GM21423 (cell line): ENCODE results near the gene LRRTM4.
"Not testable (repeated sequence)": the region's sequence is repeated elsewhere in the genome, so short reads cannot be mapped to it uniquely, and the experiment has no call there.

Source experiments
- ATAC-seq: cut with Tn5 transposase; IDR thresholded peaks from one replicate; pipeline ENCODE4 v1.9.1; 2021; ENCODE audit warnings: mild to moderate bottlenecking, moderate library complexity; ENCODE audit not compliant: unreplicated experiment

The LRRTM4 gene

DNA sequence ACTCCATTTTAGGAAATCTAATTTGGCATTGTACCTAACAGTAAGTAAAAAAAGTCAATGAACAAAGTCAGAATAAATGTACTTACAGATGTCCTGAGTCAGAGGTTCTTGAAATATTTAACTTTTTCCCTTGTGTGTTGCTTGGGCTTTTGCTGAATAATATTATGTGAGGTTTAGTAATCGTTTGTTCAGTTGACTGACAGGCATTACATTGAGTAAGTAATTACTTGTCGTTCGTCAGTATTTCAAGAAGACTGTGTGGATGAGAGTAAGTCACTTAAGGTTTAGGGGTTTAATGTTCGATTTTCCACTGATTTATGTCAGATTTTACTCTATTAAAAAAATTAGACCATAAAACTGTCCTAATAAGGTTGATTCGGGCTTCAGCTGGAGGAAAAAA is 342.9 kb downstream of the LRRTM4 start:
- no peak for ATAC-seq

DNA sequence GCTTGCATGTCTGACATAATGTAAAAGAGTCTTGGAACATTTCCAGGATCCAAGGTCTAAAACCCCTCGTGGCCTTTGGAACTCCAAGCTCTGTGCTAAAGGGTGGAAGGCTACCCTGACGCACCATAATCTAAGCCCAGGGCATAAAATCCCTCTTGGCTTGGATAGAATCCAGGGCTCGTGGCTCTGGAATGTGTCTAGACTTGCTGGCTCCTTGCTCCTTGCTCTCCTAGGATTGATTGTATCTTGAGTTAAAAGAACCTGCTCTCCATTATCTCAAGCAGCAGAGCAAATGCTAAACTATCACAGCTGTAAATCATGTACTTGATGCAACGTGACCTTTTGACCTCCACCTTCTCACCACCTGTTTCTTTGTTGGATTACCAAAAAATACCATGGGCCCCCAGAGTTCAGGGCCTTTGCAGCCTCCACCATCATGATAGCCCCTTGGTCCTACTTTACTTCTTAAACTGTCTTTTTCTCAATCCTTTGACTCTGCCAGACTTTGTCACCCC is 346.9 kb downstream of the LRRTM4 start:
- not testable (repeated sequence) for ATAC-seq

DNA sequence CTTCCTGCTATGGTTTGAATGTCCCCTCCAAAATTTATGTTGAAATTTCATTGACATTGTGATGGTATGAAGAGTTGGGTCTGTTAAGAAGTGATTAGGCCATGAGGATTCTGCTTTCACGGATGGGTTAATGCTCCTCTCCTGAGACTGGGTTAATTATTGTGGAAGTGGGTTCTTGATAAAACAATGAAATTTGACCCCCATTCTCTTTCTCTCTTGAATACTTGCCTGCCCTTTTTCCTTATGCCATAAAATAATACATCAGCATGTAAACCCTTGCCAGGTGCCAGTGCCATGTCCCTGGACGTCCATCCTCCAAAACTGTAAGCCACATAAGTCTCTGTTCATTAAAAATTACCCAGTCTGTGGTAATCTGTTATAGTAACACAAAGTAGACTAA is 352.8 kb downstream of the LRRTM4 start:
- no peak for ATAC-seq

- not testable (repeated sequence) for ATAC-seq
These were observed 358.2 kb downstream of the LRRTM4 start for GRCh38 chr2:77164021-77164420.

GRCh38 chr2:77161009-77161408 is 361.2 kb downstream of the LRRTM4 start:
- no peak for ATAC-seq

- no peak for ATAC-seq
These were observed 365.6 kb downstream of the LRRTM4 start for GRCh38 chr2:77156599-77156998.

DNA sequence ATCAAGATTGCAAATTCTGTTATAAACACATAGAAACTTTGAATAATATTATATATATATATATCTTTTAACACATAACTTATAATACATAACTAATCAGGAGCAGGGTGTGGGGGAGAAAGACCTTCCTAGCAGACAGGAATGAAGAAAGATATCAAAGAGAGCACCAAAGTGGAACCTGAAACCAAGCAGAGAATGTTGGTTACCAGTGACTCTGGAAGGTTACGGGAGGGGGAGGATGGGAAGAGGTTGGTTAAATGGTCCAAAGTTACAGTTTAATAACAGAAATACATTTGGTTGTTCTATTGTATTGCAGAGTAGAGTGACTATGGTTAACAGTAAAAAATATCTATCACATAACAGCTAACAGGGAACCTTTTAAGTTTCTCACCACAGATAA is 366.7 kb downstream of the LRRTM4 start:
- no peak for ATAC-seq

- ATAC-seq: no peak
These were observed 372.6 kb downstream of the LRRTM4 start for GRCh38 chr2:77149565-77149964.

DNA sequence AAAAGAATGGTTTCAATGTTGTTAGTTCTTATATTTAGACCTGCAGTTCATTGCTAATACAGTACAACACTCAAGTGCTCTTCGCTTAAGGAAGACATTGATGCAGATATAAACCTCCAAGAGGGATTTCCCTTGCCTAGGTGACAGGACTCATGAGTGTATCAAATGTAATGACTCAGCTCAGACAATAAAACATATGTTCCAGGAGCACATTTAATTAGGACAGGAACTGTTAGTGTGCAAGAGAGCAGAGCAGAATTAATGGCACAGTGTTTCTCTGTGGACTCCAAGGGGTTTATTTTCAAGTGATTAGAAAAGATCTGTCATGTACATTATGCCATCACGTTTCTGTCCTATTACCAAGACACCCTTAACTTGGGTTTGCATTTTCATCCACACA is 375.0 kb downstream of the LRRTM4 start:
- ATAC-seq: no peak

DNA sequence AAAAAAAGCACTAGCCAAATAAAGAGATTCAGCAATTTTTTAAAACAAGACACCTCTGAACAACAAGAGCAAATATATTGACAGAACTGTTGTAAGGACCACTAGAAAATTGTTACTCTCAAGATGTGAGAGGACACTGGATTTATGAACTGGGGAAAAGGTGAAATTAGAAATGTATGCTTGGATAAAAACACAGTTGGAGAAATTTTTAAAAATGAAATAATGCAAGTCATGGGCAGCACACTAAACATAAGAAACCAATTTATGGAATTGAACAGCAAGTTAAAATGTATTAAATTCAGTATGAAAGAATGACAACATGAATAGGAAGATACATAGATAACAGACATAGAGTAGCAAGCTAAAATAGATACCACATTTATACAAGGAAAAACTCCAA is 377.4 kb downstream of the LRRTM4 start:
- no peak for ATAC-seq

GRCh38 chr2:77142141-77142540 is 380.0 kb downstream of the LRRTM4 start:
- no peak for ATAC-seq

DNA sequence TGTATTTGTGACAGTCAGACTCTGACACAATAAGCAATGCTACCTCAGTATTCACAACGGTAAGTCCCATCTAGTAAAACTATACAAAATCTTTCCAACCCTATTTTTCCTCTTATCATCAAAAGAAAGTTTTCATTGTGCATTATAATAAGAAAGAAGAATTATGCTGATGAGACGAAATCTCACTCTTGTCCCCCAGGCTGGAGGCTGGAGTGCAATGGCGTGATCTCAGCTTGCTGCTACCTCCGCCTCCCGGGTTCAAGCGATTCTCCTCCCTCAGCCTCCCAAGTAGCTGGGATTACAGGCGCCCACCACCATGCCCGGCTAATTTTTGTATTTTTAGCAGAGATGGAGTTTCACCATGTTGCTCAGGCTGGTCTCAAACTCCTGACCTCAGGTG is 393.7 kb downstream of the LRRTM4 start:
- not testable (repeated sequence) for ATAC-seq

- ATAC-seq: no peak
These were observed 394.8 kb downstream of the LRRTM4 start for GRCh38 chr2:77127345-77127744.

GRCh38 chr2:77121518-77121917 is 400.7 kb downstream of the LRRTM4 start:
- ATAC-seq: no peak

GRCh38 chr2:77119333-77119732 is 402.8 kb downstream of the LRRTM4 start:
- no peak for ATAC-seq

- ATAC-seq: no peak
These were observed 413.3 kb downstream of the LRRTM4 start for GRCh38 chr2:77108915-77109314.

GRCh38 chr2:77105008-77105407 is 417.2 kb downstream of the LRRTM4 start:
- ATAC-seq: no peak

- no peak for ATAC-seq
These were observed 417.6 kb downstream of the LRRTM4 start for GRCh38 chr2:77104554-77104953.

DNA sequence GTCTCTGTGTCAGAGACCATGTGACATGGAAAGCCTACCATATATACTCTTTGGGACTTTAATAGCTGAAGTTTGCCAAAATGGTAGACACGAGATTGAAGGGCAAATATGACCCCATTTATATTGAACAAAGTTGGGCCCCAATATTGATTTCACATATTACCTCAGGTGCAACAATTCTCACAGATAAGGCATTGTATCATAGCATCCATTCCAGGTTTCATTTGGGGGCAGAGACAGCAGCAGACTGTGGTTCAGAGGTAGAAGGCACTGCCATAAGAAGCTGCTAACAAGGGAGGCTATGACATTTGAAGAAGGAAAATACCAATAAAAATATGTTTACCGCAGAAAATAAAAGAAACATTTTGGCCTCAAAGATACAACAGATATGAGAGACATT is 419.2 kb downstream of the LRRTM4 start:
- ATAC-seq: no peak

DNA sequence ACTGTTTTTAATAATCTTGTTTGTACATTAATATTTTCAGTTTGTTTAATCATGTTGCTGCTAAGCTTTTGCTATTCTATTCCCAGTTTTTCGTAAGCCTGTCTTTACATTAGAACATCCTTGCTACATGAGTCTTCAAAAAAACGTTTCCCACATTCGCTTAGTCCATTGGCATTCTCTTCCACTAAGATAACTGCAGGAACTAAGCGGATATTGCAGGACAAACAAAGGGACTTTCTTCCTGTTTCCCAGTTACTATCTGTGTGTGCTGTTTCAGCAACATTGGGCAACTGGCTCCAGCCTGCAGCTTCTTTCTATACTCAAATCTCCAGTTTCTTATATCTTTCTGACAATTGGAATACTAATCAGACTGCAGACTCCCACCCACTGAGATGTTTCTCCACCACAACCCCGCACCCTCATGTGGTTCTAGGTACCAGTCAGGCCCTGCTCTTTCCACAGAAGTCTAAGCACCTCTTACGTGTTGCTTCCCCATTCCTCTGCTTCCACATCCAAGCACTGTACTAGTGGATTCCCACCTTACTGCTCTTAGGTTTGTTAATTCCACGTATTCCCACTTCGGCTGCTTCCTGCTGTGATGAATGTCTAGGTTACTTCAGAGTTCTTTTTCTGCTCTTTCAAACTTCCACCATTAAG is 420.3 kb downstream of the LRRTM4 start:
- ATAC-seq: no peak

DNA sequence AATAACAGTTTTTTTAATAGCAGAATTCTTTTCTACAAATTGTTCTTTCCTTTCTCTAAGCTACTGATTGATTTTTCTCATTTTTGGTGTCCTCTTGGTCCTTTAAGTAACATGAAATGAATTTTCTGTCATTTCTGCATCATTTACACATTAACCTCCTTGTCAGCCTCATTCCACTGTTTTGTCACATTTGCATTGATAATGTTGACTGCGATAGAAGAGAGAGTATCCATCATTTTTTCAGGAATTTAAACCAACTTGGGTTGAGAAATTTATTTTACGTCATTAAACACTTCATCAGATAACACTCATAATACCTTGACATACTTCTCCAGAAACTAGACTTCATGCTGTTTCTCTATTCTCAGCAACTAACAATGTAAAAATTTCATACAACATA is 422.2 kb downstream of the LRRTM4 start:
- no peak for ATAC-seq

DNA sequence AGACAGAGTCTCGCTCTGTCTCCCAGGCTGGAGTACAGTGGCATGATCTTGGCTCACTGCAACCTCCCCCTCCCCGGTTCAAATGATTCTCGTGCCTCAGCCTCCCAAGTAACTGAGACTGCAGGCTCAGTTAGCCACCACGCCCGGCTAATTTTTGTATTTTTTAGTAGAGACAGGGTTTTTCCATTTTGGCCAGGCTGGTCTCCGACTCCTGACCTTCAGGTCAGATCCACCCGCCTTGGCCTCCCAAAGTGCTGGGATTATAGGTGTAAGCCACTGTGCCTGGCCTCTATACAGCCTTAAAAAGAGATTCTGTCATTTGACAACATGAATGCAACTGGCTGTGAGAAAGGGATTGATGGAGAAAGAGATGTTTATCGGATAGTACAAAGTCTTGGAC is 426.7 kb downstream of the LRRTM4 start:
- ATAC-seq: not testable (repeated sequence)

DNA sequence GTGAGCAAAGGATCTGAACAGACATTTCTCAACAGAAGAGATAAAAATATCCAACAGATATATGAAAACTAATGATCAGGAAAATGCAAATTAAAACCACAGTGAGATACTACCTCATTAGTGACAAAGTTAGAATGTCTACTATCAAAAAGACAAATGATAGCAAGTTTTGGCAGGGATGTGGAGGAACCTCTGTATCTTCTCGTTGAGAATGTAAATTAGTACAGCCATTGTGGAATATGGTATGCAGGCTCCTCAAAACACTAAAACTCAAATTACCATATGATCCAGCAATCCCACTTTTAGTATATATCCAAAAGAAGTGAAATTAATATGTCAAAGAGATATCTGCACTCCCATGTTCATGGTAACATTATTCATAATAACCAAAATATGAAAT is 427.1 kb downstream of the LRRTM4 start:
- ATAC-seq: no peak
